Coronary artery (tissue), 2 donors: ENCODE measurements around the gene CLEC18B.
"Not testable (repeated sequence)": the region's sequence is repeated elsewhere in the genome, so short reads cannot be mapped to it uniquely, and the experiment has no call there.

Experiments
- DNase-seq: peaks from one replicate; pipeline ENCODE4 v3.0.0-alpha.2; 2017; ENCODE audit warnings: low spot score
- H3K27ac ChIP-seq, 2 donors: fragments of 200-600 bp; sonication (generic); one replicate each; pipeline ENCODE4 v1.5.1; 2016 to 2019
- H3K4me3 ChIP-seq: fragments of 200-600 bp; sonication (generic); 2 replicates; pipeline ENCODE4 v1.5.1; 2016; ENCODE audit warnings: mild to moderate bottlenecking, moderate library complexity
- TF ChIP-seq, protein P1 (sequence below): fragments of 200-600 bp; sonication (generic); IDR thresholded peaks from one replicate; pipeline ENCODE4 v1.5.1; 2019; ENCODE audit warnings: antibody characterized with exemption

CLEC18B gene

GRCh38 chr16:74439685-74440084 is 18.4 kb upstream of the CLEC18B start:
- Histone ChIP-seq H3K27ac (no peak overlapping the region), H3K4me3 (no peak overlapping the region)
- no peak for DNase-seq
- TF ChIP-seq, protein P1, sequence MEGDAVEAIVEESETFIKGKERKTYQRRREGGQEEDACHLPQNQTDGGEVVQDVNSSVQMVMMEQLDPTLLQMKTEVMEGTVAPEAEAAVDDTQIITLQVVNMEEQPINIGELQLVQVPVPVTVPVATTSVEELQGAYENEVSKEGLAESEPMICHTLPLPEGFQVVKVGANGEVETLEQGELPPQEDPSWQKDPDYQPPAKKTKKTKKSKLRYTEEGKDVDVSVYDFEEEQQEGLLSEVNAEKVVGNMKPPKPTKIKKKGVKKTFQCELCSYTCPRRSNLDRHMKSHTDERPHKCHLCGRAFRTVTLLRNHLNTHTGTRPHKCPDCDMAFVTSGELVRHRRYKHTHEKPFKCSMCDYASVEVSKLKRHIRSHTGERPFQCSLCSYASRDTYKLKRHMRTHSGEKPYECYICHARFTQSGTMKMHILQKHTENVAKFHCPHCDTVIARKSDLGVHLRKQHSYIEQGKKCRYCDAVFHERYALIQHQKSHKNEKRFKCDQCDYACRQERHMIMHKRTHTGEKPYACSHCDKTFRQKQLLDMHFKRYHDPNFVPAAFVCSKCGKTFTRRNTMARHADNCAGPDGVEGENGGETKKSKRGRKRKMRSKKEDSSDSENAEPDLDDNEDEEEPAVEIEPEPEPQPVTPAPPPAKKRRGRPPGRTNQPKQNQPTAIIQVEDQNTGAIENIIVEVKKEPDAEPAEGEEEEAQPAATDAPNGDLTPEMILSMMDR = no peak

GRCh38 chr16:74438492-74438979 is 17.3 kb upstream of the CLEC18B start:
- Histone ChIP-seq H3K4me3 (no peak overlapping the region), H3K27ac (no peak overlapping the region)
- DNase-seq = no peak
- TF ChIP-seq, protein P1 = no peak

GRCh38 chr16:74431516-74431915 is 10.2 kb upstream of the CLEC18B start:
- TF ChIP-seq, protein P1 = no peak
- H3K4me3 ChIP-seq = no peak overlapping the region
- DNase-seq = no peak
- H3K27ac ChIP-seq = no peak overlapping the region

DNA sequence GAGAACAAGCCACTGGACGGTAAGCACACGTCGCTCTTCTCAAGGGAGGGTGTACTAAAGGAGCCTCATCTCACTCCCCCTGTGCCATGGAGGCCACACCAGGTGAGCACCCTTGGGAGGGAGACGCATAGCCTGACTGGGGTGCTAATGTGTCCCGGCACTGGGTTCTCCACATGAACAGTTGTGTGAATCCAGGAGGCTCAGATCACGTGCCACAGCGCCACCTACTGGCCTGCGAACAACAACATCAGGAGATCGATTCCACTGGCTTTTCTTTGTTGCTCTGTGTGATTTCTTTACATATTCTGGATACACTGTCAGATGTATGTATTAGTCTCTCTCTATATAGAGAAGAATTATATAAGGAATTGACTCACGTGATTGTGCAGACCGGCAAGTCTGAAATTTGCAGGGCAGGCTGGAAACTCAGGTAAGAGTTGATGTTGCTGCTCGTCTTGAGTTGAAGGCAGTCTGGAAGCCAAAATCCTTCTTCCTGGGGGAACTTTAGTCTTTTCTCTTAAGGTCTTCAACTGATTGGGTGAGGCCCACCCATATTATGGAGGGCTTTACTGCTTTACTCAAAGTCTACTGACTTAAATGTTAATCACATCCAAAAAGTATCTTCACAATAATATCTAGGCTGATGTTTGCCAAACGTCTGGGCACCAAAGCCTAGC is 8.9 kb upstream of the CLEC18B start:
- TF ChIP-seq, protein P1 = peak; percentile 66
- not testable (repeated sequence) for H3K27ac ChIP-seq, H3K4me3 ChIP-seq, DNase-seq

DNA sequence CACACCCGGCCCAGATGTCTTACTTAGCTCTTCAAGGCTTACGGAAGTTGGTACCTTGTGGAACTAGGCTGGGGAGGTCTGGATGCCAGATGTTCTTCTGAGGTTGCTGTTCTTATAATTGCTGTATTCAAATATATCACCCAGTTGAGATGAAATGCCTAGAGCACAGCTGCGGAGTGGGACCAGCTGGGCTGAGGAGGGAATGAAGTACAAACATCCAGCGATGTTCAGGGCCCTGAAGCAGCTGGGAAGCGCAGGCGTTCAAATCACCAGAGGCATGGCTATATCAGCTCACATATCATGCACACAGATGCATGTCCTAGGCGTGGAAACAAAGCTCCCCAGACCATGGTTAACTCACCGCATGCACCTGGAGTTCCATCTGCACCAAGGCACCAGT is 7.2 kb upstream of the CLEC18B start:
- not testable (repeated sequence) for H3K27ac ChIP-seq, DNase-seq, H3K4me3 ChIP-seq

GRCh38 chr16:74425751-74426150 is 4.5 kb upstream of the CLEC18B start:
- DNase-seq, H3K4me3 ChIP-seq: not testable (repeated sequence)

GRCh38 chr16:74423721-74424120 is 2.4 kb upstream of the CLEC18B start:
- DNase-seq, H3K27ac ChIP-seq, H3K4me3 ChIP-seq: not testable (repeated sequence)

More at GRCh38 chr16:74425751-74426150, 4.5 kb upstream of the CLEC18B start:
- H3K27ac ChIP-seq = not testable (repeated sequence)

GRCh38 chr16:74422086-74422485 is 808 bp upstream of the CLEC18B start:
- not testable (repeated sequence) for H3K27ac ChIP-seq, H3K4me3 ChIP-seq, DNase-seq

- not testable (repeated sequence) for H3K27ac ChIP-seq, DNase-seq, H3K4me3 ChIP-seq
Observed at GRCh38 chr16:74421482-74421785, 156 bp upstream of the CLEC18B start.

- H3K4me3 ChIP-seq = not testable (repeated sequence)
Observed at GRCh38 chr16:74419811-74420210, 1.5 kb downstream of the CLEC18B start.

GRCh38 chr16:74417897-74418296 is 3.4 kb downstream of the CLEC18B start:
- H3K27ac ChIP-seq, DNase-seq, H3K4me3 ChIP-seq: not testable (repeated sequence)

More at GRCh38 chr16:74419811-74420210, 1.5 kb downstream of the CLEC18B start:
- DNase-seq, H3K27ac ChIP-seq: not testable (repeated sequence)

- DNase-seq, H3K4me3 ChIP-seq, H3K27ac ChIP-seq: not testable (repeated sequence)
Observed at GRCh38 chr16:74413920-74414319, 7.4 kb downstream of the CLEC18B start.

GRCh38 chr16:74413485-74413884 is 7.8 kb downstream of the CLEC18B start:
- H3K4me3 ChIP-seq, DNase-seq, H3K27ac ChIP-seq: not testable (repeated sequence)

DNA sequence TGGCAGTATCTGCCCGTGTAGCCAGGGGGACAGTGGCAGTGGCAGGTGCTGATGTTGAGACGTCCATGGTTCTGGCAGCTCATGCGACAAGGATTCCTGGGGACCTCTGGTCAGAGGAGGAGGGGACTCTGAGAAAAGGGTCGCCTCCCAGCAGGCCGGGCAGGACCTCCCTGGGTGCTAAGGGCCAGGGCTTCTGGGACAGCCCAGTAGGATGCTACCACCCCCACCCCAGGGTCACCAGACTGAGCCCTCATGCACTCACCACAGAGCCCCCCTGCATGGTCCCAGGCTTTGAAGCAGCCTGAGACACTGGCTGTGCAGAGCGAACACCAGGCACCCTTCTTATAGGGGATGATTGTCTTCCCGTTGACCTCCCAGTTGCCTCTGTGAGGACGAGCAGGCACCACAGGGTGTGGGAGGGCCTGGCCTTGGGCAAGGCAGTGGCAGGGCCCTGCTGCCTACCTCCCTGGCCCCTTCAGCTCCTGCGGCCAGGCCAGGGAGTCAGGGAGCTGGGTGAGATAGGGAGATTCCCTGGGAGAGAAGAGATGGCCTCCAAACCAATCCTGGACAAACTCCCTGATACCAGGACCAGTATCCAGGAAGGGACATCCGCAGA is 8.4 kb downstream of the CLEC18B start:
- not testable (repeated sequence) for H3K27ac ChIP-seq, DNase-seq, H3K4me3 ChIP-seq
